Upper lobe of right lung (tissue), 1 donor: ENCODE measurements around the gene ATP12A. TPM values are rescaled to one million over a fixed set of nuclear protein-coding genes. Genes with fewer than 3 reads are reported as not detected.
A peak's percentile ranks its signal among the peaks of the same experiment; 100 is the strongest.

Source experiments
- ATAC-seq: fragments of 200-7000 bp; cut with Tn5 transposase; one replicate; pipeline ENCODE4 v1.9.1; 2020; ENCODE audit warnings: mild to moderate bottlenecking, moderate library complexity
- DNase-seq: peaks from one replicate; pipeline ENCODE4 v3.0.0-alpha.2; 2020
- H3K27ac ChIP-seq: fragments of 200-600 bp; one replicate; pipeline ENCODE4 v1.8.0; 2022
- H3K27me3 ChIP-seq: fragments of 200-600 bp; one replicate; pipeline ENCODE4 v1.8.0; 2022; ENCODE audit warnings: mild to moderate bottlenecking
- H3K36me3 ChIP-seq: fragments of 200-600 bp; one replicate; pipeline ENCODE4 v1.8.0; 2022
- H3K4me1 ChIP-seq: fragments of 200-600 bp; one replicate; pipeline ENCODE4 v1.8.0; 2022
- H3K4me3 ChIP-seq: fragments of 200-600 bp; one replicate; pipeline ENCODE4 v1.8.0; 2022; ENCODE audit warnings: mild to moderate bottlenecking
- H3K9me3 ChIP-seq: fragments of 200-600 bp; one replicate; pipeline ENCODE4 v1.8.0; 2022
- CTCF ChIP-seq: fragments of 200-600 bp; IDR thresholded peaks from one replicate; pipeline ENCODE4 v1.8.0; 2022; ENCODE audit warnings: antibody characterized with exemption
- intact Hi-C: fragments of 100-400 bp; cut with DNase I; formaldehyde crosslinking; loops from one replicate; pipeline ENCODE4 v1.11.0; 2022
- total RNA-seq: library from RNA; stranded (reverse); fragmentation: NEBNext Ultra II Directional; extraction: Animal tissue kit (Norgen Biotek cat#: 25700); gene quantifications from one replicate; pipeline ENCODE4 v1.2.1, GENCODE V29; 2021
- donor health status: DM: no; HTN: yes; CAD: no; lungs with severe emphysema.

Gene ATP12A
- total RNA-seq, 1 donor from 2014 or later = not detected

GRCh38 chr13:24649688-24650043 is 30.5 kb upstream of the ATP12A start:
- intact Hi-C loops = no loop called here
- DNase-seq = no peak
- Histone ChIP-seq H3K36me3 (no peaks in the 10 kb centered on the region), H3K27ac (no peak overlapping the region), H3K4me1 (no peaks in the 10 kb centered on the region), H3K4me3 (no peak overlapping the region), H3K27me3 (no peaks in the 10 kb centered on the region), H3K9me3 (no peaks in the 10 kb centered on the region)
- no peak for TF ChIP-seq CTCF
- ATAC-seq = peak; percentile 11

GRCh38 chr13:24650161-24650560 is 30.0 kb upstream of the ATP12A start:
- Histone ChIP-seq H3K4me1 (no peaks in the 10 kb centered on the region), H3K27me3 (no peaks in the 10 kb centered on the region), H3K36me3 (no peaks in the 10 kb centered on the region), H3K27ac (no peak overlapping the region), H3K4me3 (no peak overlapping the region), H3K9me3 (no peaks in the 10 kb centered on the region)
- TF ChIP-seq CTCF = no peak
- ATAC-seq = no peak
- intact Hi-C loops = no loop called here
- no peak for DNase-seq

- no peak for TF ChIP-seq CTCF
- no peaks in the 10 kb centered on the region for H3K36me3 ChIP-seq
- H3K27me3 ChIP-seq = no peaks in the 10 kb centered on the region
- H3K27ac ChIP-seq = no peak overlapping the region
- intact Hi-C loops = no loop called here
- H3K4me1 ChIP-seq = no peaks in the 10 kb centered on the region
- no peak overlapping the region for H3K4me3 ChIP-seq
- no peaks in the 10 kb centered on the region for H3K9me3 ChIP-seq
- ATAC-seq (peak; percentile 74), DNase-seq (no peak)
Measured at GRCh38 chr13:24651718-24652345, 28.4 kb upstream of the ATP12A start.

GRCh38 chr13:24652359-24652758 is 27.8 kb upstream of the ATP12A start:
- Histone ChIP-seq H3K27ac (no peak overlapping the region), H3K27me3 (no peaks in the 10 kb centered on the region), H3K9me3 (no peaks in the 10 kb centered on the region), H3K4me3 (no peak overlapping the region), H3K36me3 (no peaks in the 10 kb centered on the region), H3K4me1 (no peaks in the 10 kb centered on the region)
- no peak for DNase-seq
- peak; percentile 20 for ATAC-seq
- no peak for TF ChIP-seq CTCF
- intact Hi-C loops = no loop called here

GRCh38 chr13:24654741-24655140 is 25.5 kb upstream of the ATP12A start:
- intact Hi-C loops = no loop called here
- Histone ChIP-seq H3K4me3 (no peak overlapping the region), H3K27me3 (no peaks in the 10 kb centered on the region), H3K9me3 (no peaks in the 10 kb centered on the region), H3K27ac (no peak overlapping the region), H3K36me3 (no peaks in the 10 kb centered on the region), H3K4me1 (no peaks in the 10 kb centered on the region)
- DNase-seq (no peak), ATAC-seq (no peak)
- TF ChIP-seq CTCF = no peak

GRCh38 chr13:24659239-24659638 is 21.0 kb upstream of the ATP12A start:
- ATAC-seq (no peak), DNase-seq (no peak)
- Histone ChIP-seq H3K36me3 (no peaks in the 10 kb centered on the region), H3K27me3 (no peaks in the 10 kb centered on the region), H3K27ac (no peak overlapping the region), H3K4me1 (no peaks in the 10 kb centered on the region), H3K9me3 (no peaks in the 10 kb centered on the region), H3K4me3 (no peak overlapping the region)
- no peak for TF ChIP-seq CTCF
- intact Hi-C loops = no loop called here
